ENCODE data around the gene GMCL1. TPM values are rescaled to one million over a fixed set of nuclear protein-coding genes. Genes with fewer than 3 reads are reported as not detected.

The GMCL1 gene
- total and polyA plus RNA-seq, 2 of the 13 experiments (the other 11 are each of a cell fraction or from before 2014, with no cell fraction given) = 18.7 to 24.0 TPM

GRCh38 chr2:69797235-69797634 is 32.2 kb upstream of the GMCL1 start:
- H3K4me3 ChIP-seq (replicated peaks in 1 of 3; ENCODE audit: insufficient read depth in 1 of 3, low read depth in 2 of 3, low read length in 3 of 3) = no peak overlapping the region
- H3K79me2 ChIP-seq (ENCODE audit: insufficient read depth, low read length) = no peaks in the 10 kb centered on the region
- DNase-seq (ENCODE audit: low spot score) = no peak
- no peak for FAIRE-seq
- ChIA-PET POLR2A (no interaction called here), CTCF (ENCODE audit: low intra/inter-chr PET ratio, low total read pairs) (no interaction called here)
- no peaks in the 10 kb centered on the region for H3K4me1 ChIP-seq (ENCODE audit: insufficient read depth, low read length)
- H3K27ac ChIP-seq (ENCODE audit: extremely low read length, insufficient read depth, low read length) = no peak overlapping the region
- no peaks in the 10 kb centered on the region for H3K9me3 ChIP-seq (ENCODE audit: low read length)
- peaks cover 15 to 67% of the 10 kb centered on the region in 2 experiments for H3K36me3 ChIP-seq (replicated peaks in 1 of 2; ENCODE audit: control insufficient read depth in 1 of 2, insufficient read depth in 2 of 2, low read length in 2 of 2)
- no peaks in the 10 kb centered on the region; the same call in 1 of the 2 replicates for H4K20me1 ChIP-seq (ENCODE audit: insufficient read depth, low read length)
- intact Hi-C loops (cut with micrococcal nuclease; ENCODE audit: unreplicated experiment) (no loop called here), in situ Hi-C loops (cut with HindIII; ENCODE audit: extremely low pct_ligation_motif_present, low pct_unique_long_range_greater_than_20kb) (no loop called here)
- WGBS (ENCODE audit: low lambda C conversion rate) = 88% methylated on average over 4 of the region's 4 CpGs
- no TSS peak for BruUV-seq (replicated peaks)
- ATAC-seq = no peak
- H3K4me2 ChIP-seq (ENCODE audit: low read depth, low read length) = no peak overlapping the region
- no peak overlapping the region for H2AFZ ChIP-seq (ENCODE audit: low read length)
- no peaks in the 10 kb centered on the region for H3K27me3 ChIP-seq (ENCODE audit: control insufficient read depth in 1 of 2, insufficient read depth in 2 of 2, low read length in 2 of 2)
- H3K9ac ChIP-seq (ENCODE audit: insufficient read depth, low read depth, low read length) = no peak overlapping the region
- TF ChIP-seq RAD51 (IDR thresholded peaks at IDR 0.05; ENCODE audit: borderline replicate concordance) = no peak
- TF ChIP-seq ZNF335 (CRISPR knock-in tag; IDR thresholded peaks at IDR 0.05) = no peak
- no peak for TF ChIP-seq ELK4 (CRISPR knock-in tag; IDR thresholded peaks at IDR 0.05; ENCODE audit: borderline replicate concordance)
- TF ChIP-seq ZNF564 (CRISPR knock-in tag; IDR thresholded peaks at IDR 0.05) = no peak
- TF ChIP-seq ZNF576 (CRISPR knock-in tag; IDR thresholded peaks at IDR 0.05) = no peak

- Histone ChIP-seq H2AFZ (ENCODE audit: low read length) (no peak overlapping the region), H3K4me3 (replicated peaks in 1 of 3; ENCODE audit: insufficient read depth in 1 of 3, low read depth in 2 of 3, low read length in 3 of 3) (no peak overlapping the region), H3K9me3 (ENCODE audit: low read length) (no peaks in the 10 kb centered on the region), H3K27me3 (ENCODE audit: control insufficient read depth in 1 of 2, insufficient read depth in 2 of 2, low read length in 2 of 2) (no peaks in the 10 kb centered on the region), H3K79me2 (ENCODE audit: insufficient read depth, low read length) (no peaks in the 10 kb centered on the region), H3K36me3 (replicated peaks in 1 of 2; ENCODE audit: control insufficient read depth in 1 of 2, insufficient read depth in 2 of 2, low read length in 2 of 2) (peaks cover 15 to 74% of the 10 kb centered on the region in 2 experiments), H3K27ac (ENCODE audit: extremely low read length, insufficient read depth, low read length) (no peak overlapping the region), H3K4me2 (ENCODE audit: low read depth, low read length) (no peak overlapping the region), H3K9ac (ENCODE audit: insufficient read depth, low read depth, low read length) (no peak overlapping the region), H4K20me1 (ENCODE audit: insufficient read depth, low read length) (no peaks in the 10 kb centered on the region; the same call in 1 of the 2 replicates), H3K4me1 (ENCODE audit: insufficient read depth, low read length) (no peaks in the 10 kb centered on the region)
- no TSS peak for BruUV-seq (replicated peaks)
- no peak for DNase-seq (ENCODE audit: low spot score)
- ATAC-seq = no peak
- in situ Hi-C loops (cut with HindIII; ENCODE audit: extremely low pct_ligation_motif_present, low pct_unique_long_range_greater_than_20kb) = no loop called here
- intact Hi-C loops (cut with micrococcal nuclease; ENCODE audit: unreplicated experiment) = no loop called here
- CTCF ChIA-PET (ENCODE audit: low intra/inter-chr PET ratio, low total read pairs) = no interaction called here
- no peak for FAIRE-seq
- POLR2A ChIA-PET = no interaction called here
- WGBS (ENCODE audit: low lambda C conversion rate) = 95% methylated on average over 3 of the region's 3 CpGs
- TF ChIP-seq TBX3 (IDR thresholded peaks at IDR 0.05; ENCODE audit: borderline replicate concordance) (no peak), KAT8 (CRISPR knock-in tag; IDR thresholded peaks at IDR 0.05) (no peak), ZNF737 (CRISPR knock-in tag; IDR thresholded peaks at IDR 0.05; ENCODE audit: borderline replicate concordance) (no peak), ZNF788 (CRISPR knock-in tag; IDR thresholded peaks at IDR 0.05; ENCODE audit: borderline replicate concordance) (no peak), POLR2AphosphoS2 (IDR thresholded peaks at IDR 0.05; ENCODE audit: low read depth, low read length) (no peak), FUBP1 (CRISPR knock-in tag; IDR thresholded peaks at IDR 0.05; ENCODE audit: borderline replicate concordance) (no peak), RBAK (CRISPR knock-in tag; IDR thresholded peaks at IDR 0.05) (no peak), KLF6 (CRISPR knock-in tag; IDR thresholded peaks at IDR 0.05) (no peak), SNAPC2 (CRISPR knock-in tag; IDR thresholded peaks at IDR 0.05) (no peak), ZNF225 (CRISPR knock-in tag; IDR thresholded peaks at IDR 0.05) (no peak), PRMT3 (CRISPR knock-in tag; IDR thresholded peaks at IDR 0.05; ENCODE audit: borderline replicate concordance, low read depth) (no peak), ISL2 (CRISPR knock-in tag; IDR thresholded peaks at IDR 0.05) (no peak), XRCC5 (optimal IDR thresholded peaks at IDR 0.05; ENCODE audit: low read length) (no peak)
Measured at GRCh38 chr2:69797836-69798289, 31.6 kb upstream of the GMCL1 start.
